HCT116 (cell line): ENCODE results near the gene ZNF384. TPM values are rescaled to one million over a fixed set of nuclear protein-coding genes. Genes with fewer than 3 reads are reported as not detected.

ENCODE experiments used
- ATAC-seq: fragments of 200-7000 bp; cut with Tn5 transposase; 2 replicates; pipeline ENCODE4 v1.9.1; 2020; ENCODE audit warnings: mild to moderate bottlenecking, moderate library complexity
- BruUV-seq: library from RNA; stranded (reverse); fragments of 400-500 nt; replicated peaks from 2 replicates; lab custom pipeline; 2021; lab: Mats Ljungman, UMichigan
- CTCF ChIA-PET: fragments of 300-600 bp; sonication (Branson Sonifier 250); formaldehyde crosslinking; loops from one replicate; lab custom pipeline; 2021; ENCODE audit warnings: antibody characterized with exemption; lab: Charles Lee
- POLR2A ChIA-PET: fragments of 300-600, 350-600 bp; sonication (Branson Sonifier 250); formaldehyde crosslinking; loops from one replicate; lab custom pipeline; 2021; ENCODE audit warnings: antibody characterized with exemption; lab: Charles Lee
- RAD21 ChIA-PET, 2 experiments: fragments of 300-600 bp; sonication (Branson Sonifier 250); formaldehyde crosslinking; loops; one replicate each; lab custom pipeline; 2023; ENCODE audit warnings: low total read pairs in 2 of 2; ENCODE audit not compliant: uncharacterized antibody in 2 of 2, unreplicated experiment in 2 of 2, low non-redundant PET in 1 of 2; lab: Charles Lee
- DNase-seq: peaks from one replicate; pipeline ENCODE4 v3.0.0-alpha.2; 2010; ENCODE audit warnings: low read depth, low spot score
- H2AFZ ChIP-seq: fragments of 200-600 bp; shearing (Covaris generic), sonication (generic); 2 replicates; pipeline ENCODE4 v1.6.1; 2017; ENCODE audit warnings: low read depth, mixed run types, mixed read lengths, antibody characterized with exemption, low read length; ENCODE audit not compliant: poor library complexity, severe bottlenecking
- H3K27ac ChIP-seq: 2 replicates; pipeline ENCODE4 v1.5.1; 2012; ENCODE audit warnings: low read depth, low read length
- H3K27me3 ChIP-seq: fragments of 200-600 bp; sonication (generic); 2 replicates; pipeline ENCODE4 v1.6.1; 2016; ENCODE audit warnings: mixed run types, low read length, mixed read lengths; ENCODE audit not compliant: insufficient read depth
- H3K36me3 ChIP-seq, 2 experiments: fragments of 200-500 bp in 1 of 2; fragments of 200-600 bp in 1 of 2; sonication (Bioruptor generic) in 1 of 2; sonication (generic) in 1 of 2; 2 replicates each; pipeline versions ENCODE4 v1.5.1 to v1.6.1; 2014 to 2016; ENCODE audit warnings: low read length in 2 of 2, inconsistent platforms in 1 of 2, mixed read lengths in 1 of 2, mixed run types in 1 of 2; ENCODE audit not compliant: insufficient read depth in 2 of 2, control insufficient read depth in 1 of 2
- H3K4me1 ChIP-seq, 2 experiments: fragments of 200-600 bp in 1 of 2; sonication (generic) in 1 of 2; 2 replicates each; pipeline versions ENCODE4 v1.5.1 to v1.6.1; 2012 to 2017; ENCODE audit warnings: low read length in 2 of 2, inconsistent platforms in 1 of 2, mild to moderate bottlenecking in 1 of 2, mixed read lengths in 1 of 2, mixed run types in 1 of 2, moderate library complexity in 1 of 2; ENCODE audit not compliant: insufficient read depth in 2 of 2, control insufficient read depth in 1 of 2
- H3K4me2 ChIP-seq: fragments of 200-600 bp; sonication (generic); 2 replicates; pipeline ENCODE4 v1.6.1; 2017; ENCODE audit warnings: mixed run types, low read length, mixed read lengths
- H3K4me3 ChIP-seq, 2 experiments: fragments of 200-600 bp in 1 of 2; sonication (generic) in 1 of 2; replicated peaks in 1 of 2; 2 replicates each; pipeline ENCODE4 v1.5.1; 2011 to 2016; ENCODE audit warnings: low read length in 2 of 2, control low read depth in 1 of 2, low read depth in 1 of 2, mild to moderate bottlenecking in 1 of 2, mixed read lengths in 1 of 2, mixed run types in 1 of 2
- H3K79me2 ChIP-seq: fragments of 200-600 bp; sonication (generic); 2 replicates; pipeline ENCODE4 v1.6.1; 2017; ENCODE audit warnings: mild to moderate bottlenecking, mixed run types, low read length, moderate library complexity, mixed read lengths; ENCODE audit not compliant: insufficient read depth
- H3K9ac ChIP-seq: fragments of 200-600 bp; sonication (generic); 2 replicates; pipeline ENCODE4 v1.6.1; 2016; ENCODE audit warnings: low read length, mixed read lengths
- H3K9me2 ChIP-seq: fragments of 200-600 bp; sonication (generic), shearing (Covaris generic); 2 replicates; pipeline ENCODE4 v1.6.1; 2017; ENCODE audit warnings: mixed run types, mild to moderate bottlenecking, moderate library complexity; ENCODE audit not compliant: insufficient read depth
- H3K9me3 ChIP-seq, 2 experiments: fragments of 200-500 bp in 1 of 2; fragments of 200-600 bp in 1 of 2; sonication (Bioruptor generic) in 1 of 2; sonication (generic) in 1 of 2; 2 replicates each; pipeline ENCODE4 v1.6.1; 2014 to 2017; ENCODE audit warnings: low read length in 2 of 2, mixed read lengths in 2 of 2, inconsistent platforms in 1 of 2, low read depth in 1 of 2, mild to moderate bottlenecking in 1 of 2, mixed run types in 1 of 2, moderate library complexity in 1 of 2; ENCODE audit not compliant: control insufficient read depth in 1 of 2, insufficient read depth in 1 of 2
- H4K20me1 ChIP-seq: fragments of 200-600 bp; sonication (generic), shearing (Covaris generic); 2 replicates; pipeline ENCODE4 v1.6.1; 2017; ENCODE audit warnings: mixed run types, mild to moderate bottlenecking, moderate library complexity; ENCODE audit not compliant: insufficient read depth
- ATF3 ChIP-seq: IDR thresholded peaks from 2 replicates; pipeline ENCODE4 v1.6.1; 2012
- CEBPB ChIP-seq: IDR thresholded peaks from 2 replicates; pipeline ENCODE4 v1.6.1; 2012; ENCODE audit warnings: low read depth
- CTCF ChIP-seq, 3 experiments: fragments of 200-600 bp in 1 of 3; sonication (generic) in 1 of 3; IDR thresholded peaks in 2 of 3; conservative IDR thresholded peaks in 1 of 3; 2 replicates each; pipeline ENCODE4 v1.5.1; 2012 to 2017; ENCODE audit warnings: low read depth in 2 of 3, low read length in 2 of 3, antibody characterized with exemption in 1 of 3, borderline replicate concordance in 1 of 3, control low read depth in 1 of 3, mild to moderate bottlenecking in 1 of 3, mixed read lengths in 1 of 3, mixed run types in 1 of 3, moderate library complexity in 1 of 3; ENCODE audit not compliant: insufficient read depth in 1 of 3
- EGR1 ChIP-seq: IDR thresholded peaks from 2 replicates; pipeline ENCODE4 v1.6.1; 2012; ENCODE audit warnings: low read depth
- ELF1 ChIP-seq: IDR thresholded peaks from 2 replicates; pipeline ENCODE4 v1.6.1; 2012; ENCODE audit warnings: low read depth, borderline replicate concordance
- EZH2 ChIP-seq: fragments of 200-600 bp; sonication (generic); IDR thresholded peaks from 2 replicates; pipeline ENCODE4 v1.6.1; 2017; ENCODE audit warnings: antibody characterized with exemption, mixed run types
- EZH2phosphoT487 ChIP-seq: fragments of 200-600 bp; IDR thresholded peaks from 2 replicates; pipeline ENCODE4 v1.6.1; 2018; ENCODE audit warnings: antibody characterized with exemption, borderline replicate concordance
- FOSL1 ChIP-seq: IDR thresholded peaks from 2 replicates; pipeline ENCODE4 v1.6.1; 2012; ENCODE audit warnings: low read depth
- MAX ChIP-seq: IDR thresholded peaks from 2 replicates; pipeline ENCODE4 v1.6.1; 2012
- POLR2A ChIP-seq: IDR thresholded peaks from 2 replicates; pipeline ENCODE4 v1.7.0; 2011; ENCODE audit warnings: borderline replicate concordance; ENCODE audit not compliant: insufficient read depth, insufficient read length; ENCODE audit errors: extremely low read depth
- RAD21 ChIP-seq: IDR thresholded peaks from 2 replicates; pipeline ENCODE4 v1.6.1; 2012; ENCODE audit warnings: low read depth, mild to moderate bottlenecking
- SIN3A ChIP-seq: IDR thresholded peaks from 2 replicates; pipeline ENCODE4 v1.6.1; 2012; ENCODE audit warnings: low read depth
- SP1 ChIP-seq: IDR thresholded peaks from 2 replicates; pipeline ENCODE4 v1.6.1; 2012; ENCODE audit warnings: low read depth
- SRF ChIP-seq: IDR thresholded peaks from 2 replicates; pipeline ENCODE4 v1.6.1; 2012; ENCODE audit warnings: low read depth
- TCF7L2 ChIP-seq: IDR thresholded peaks from 2 replicates; pipeline ENCODE4 v1.7.0; 2011; ENCODE audit warnings: borderline replicate concordance, inconsistent platforms; ENCODE audit not compliant: insufficient read depth, insufficient read length; ENCODE audit errors: extremely low read depth
- ZFX ChIP-seq: fragments of 450-650 bp; IDR thresholded peaks from 2 replicates; pipeline ENCODE4 v1.6.1; 2017
- intact Hi-C: fragments of 100-400 bp; cut with micrococcal nuclease; formaldehyde crosslinking; loops from 2 replicates; pipeline ENCODE4 v1.10.0; 2022
- total RNA-seq: library from RNA; stranded (reverse); gene quantifications from one replicate; pipeline ENCODE4 v1.2.1, GENCODE V29; 2021; ENCODE audit not compliant: unreplicated experiment

The ZNF384 gene
- total RNA-seq, 1 experiment from 2014 or later: 73.4 TPM

GRCh38 chr12:6676962-6677361, 12.2 kb downstream of the ZNF384 start:
- no peak overlapping the region for H3K9ac ChIP-seq
- no peak overlapping the region for H3K27ac ChIP-seq
- ATAC-seq (no peak), DNase-seq (no peak)
- H3K9me3 ChIP-seq: no peaks in the 10 kb centered on the region
- no peaks in the 10 kb centered on the region for H3K27me3 ChIP-seq
- no peak overlapping the region for H3K4me3 ChIP-seq
- CTCF ChIA-PET: interaction anchor here (1.0 kb wide), 1 partner anchor 8 kb away, joined by 3 read pairs; no protein-coding TSS in a partner anchor
- intact Hi-C loops: no loop called here
- POLR2A ChIA-PET: no interaction called here
- H4K20me1 ChIP-seq: 0 out of 2 replicates have a peak, but pooled peaks cover 2% of the 10 kb centered on the region
- BruUV-seq: no TSS peak
- TF ChIP-seq POLR2A (no peak), EZH2phosphoT487 (no peak), SRF (no peak), ZFX (no peak), TCF7L2 (no peak), SIN3A (no peak)
- RAD21 ChIA-PET: no interaction called here
- H3K4me2 ChIP-seq: no peak overlapping the region
- no peaks in the 10 kb centered on the region for H3K9me2 ChIP-seq
- H2AFZ ChIP-seq: no peak overlapping the region
- peaks cover 71% of the 10 kb centered on the region for H3K79me2 ChIP-seq
- peaks cover 58 to 85% of the 10 kb centered on the region in 2 experiments; a peak in 3 of 4 replicates for H3K36me3 ChIP-seq
- no peaks in the 10 kb centered on the region for H3K4me1 ChIP-seq

- RAD21 ChIA-PET: no interaction called here
- no peak overlapping the region for H2AFZ ChIP-seq
- TF ChIP-seq ELF1 (no peak), FOSL1 (no peak), EGR1 (no peak), MAX (no peak), SP1 (no peak), RAD21 (no peak), EZH2 (no peak), ATF3 (no peak), CTCF (IDR thresholded peaks at IDR 0.05 in 2 of 3, conservative IDR thresholded peaks at IDR 0.05 in 1 of 3; ENCODE audit: borderline replicate concordance in 1 of 3, insufficient read depth in 1 of 3, low read depth in 2 of 3, low read length in 2 of 3) (no peak), CEBPB (no peak)
- TF ChIP-seq, all 23 proteins: peak for 0
- DNase-seq (no peak), ATAC-seq (no peak)
- Histone ChIP-seq H3K9ac (no peak overlapping the region), H4K20me1 (no peaks in the 10 kb centered on the region), H3K4me1 (no peaks in the 10 kb centered on the region), H3K27ac (no peak overlapping the region), H3K36me3 (peaks cover 65 to 76% of the 10 kb centered on the region in 2 experiments), H3K27me3 (no peaks in the 10 kb centered on the region), H3K79me2 (peaks cover 43% of the 10 kb centered on the region), H3K4me3 (no peak overlapping the region), H3K9me2 (no peaks in the 10 kb centered on the region), H3K9me3 (no peaks in the 10 kb centered on the region), H3K4me2 (no peak overlapping the region)
- POLR2A ChIA-PET: no interaction called here
- no TSS peak for BruUV-seq
- intact Hi-C loops: no loop called here
- CTCF ChIA-PET: interaction anchor here (1.0 kb wide), 1 partner anchor 12 kb away, joined by 3 read pairs; no protein-coding TSS in a partner anchor
Measured at GRCh38 chr12:6672143-6672542, 17.0 kb downstream of the ZNF384 start.
